Measurements from ENCODE around the gene ANKRD44.

ANKRD44 gene

GRCh38 chr2:197208024-197208423 is 102.6 kb downstream of the ANKRD44 start:
- Histone ChIP-seq H3K27ac (no peak overlapping the region), H3K4me3 (ENCODE audit: low read depth, low read length) (no peak overlapping the region), H3K36me3 (replicated peaks) (no peaks in the 10 kb centered on the region), H3K27me3 (replicated peaks) (no peaks in the 10 kb centered on the region)
- TF ChIP-seq, protein P1, sequence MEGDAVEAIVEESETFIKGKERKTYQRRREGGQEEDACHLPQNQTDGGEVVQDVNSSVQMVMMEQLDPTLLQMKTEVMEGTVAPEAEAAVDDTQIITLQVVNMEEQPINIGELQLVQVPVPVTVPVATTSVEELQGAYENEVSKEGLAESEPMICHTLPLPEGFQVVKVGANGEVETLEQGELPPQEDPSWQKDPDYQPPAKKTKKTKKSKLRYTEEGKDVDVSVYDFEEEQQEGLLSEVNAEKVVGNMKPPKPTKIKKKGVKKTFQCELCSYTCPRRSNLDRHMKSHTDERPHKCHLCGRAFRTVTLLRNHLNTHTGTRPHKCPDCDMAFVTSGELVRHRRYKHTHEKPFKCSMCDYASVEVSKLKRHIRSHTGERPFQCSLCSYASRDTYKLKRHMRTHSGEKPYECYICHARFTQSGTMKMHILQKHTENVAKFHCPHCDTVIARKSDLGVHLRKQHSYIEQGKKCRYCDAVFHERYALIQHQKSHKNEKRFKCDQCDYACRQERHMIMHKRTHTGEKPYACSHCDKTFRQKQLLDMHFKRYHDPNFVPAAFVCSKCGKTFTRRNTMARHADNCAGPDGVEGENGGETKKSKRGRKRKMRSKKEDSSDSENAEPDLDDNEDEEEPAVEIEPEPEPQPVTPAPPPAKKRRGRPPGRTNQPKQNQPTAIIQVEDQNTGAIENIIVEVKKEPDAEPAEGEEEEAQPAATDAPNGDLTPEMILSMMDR (IDR thresholded peaks at IDR 0.05; ENCODE audit: low read depth, low read length, missing control alignments): no peak
- in situ Hi-C loops (cut with HindIII; ENCODE audit: low pct_ligation_motif_present, low sequenced_read_pairs): no loop called here
- no peak for DNase-seq

DNA sequence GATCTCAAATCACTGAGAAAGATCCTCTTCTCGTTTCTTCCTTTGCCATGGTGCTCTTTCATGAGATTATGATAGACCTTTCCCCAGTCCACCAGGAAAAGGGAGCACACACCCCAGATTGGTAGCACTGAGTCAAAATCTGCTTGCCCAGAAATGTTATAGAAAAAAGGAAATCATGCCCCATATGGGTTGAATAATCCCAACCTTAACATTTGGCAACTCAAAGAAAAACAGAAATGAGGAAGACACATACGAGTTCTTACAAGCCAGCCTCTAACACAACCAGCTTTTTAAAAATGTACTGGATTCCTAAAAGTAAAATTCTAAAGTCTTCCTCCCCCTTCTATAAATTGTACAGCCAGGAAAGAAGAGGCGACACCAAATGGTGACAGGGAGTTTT is 103.0 kb downstream of the ANKRD44 start:
- in situ Hi-C loops (cut with HindIII; ENCODE audit: low pct_ligation_motif_present, low sequenced_read_pairs): no loop called here

DNA sequence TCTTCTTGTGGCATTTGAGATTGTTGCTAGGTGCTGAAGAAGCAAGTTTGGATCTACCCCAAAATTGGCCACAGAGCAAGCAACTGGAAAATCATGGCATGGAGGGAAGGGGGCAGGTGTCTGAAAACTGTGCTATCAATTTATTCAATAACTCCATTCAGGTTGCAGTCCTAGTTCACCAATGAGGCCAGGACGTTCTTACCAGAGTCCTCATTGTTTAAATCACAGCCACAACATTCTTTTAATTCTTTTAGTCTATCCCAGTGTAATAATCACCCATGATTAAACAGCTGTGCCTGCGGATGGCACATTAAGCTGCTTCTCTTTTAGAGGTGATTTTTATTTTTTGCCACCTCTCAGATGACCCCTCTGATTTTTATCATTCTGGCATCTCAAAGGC is 103.5 kb downstream of the ANKRD44 start:
- no peak overlapping the region for H3K4me3 ChIP-seq (ENCODE audit: low read depth, low read length)

More for the DNA sequence above, 103.0 kb downstream of the ANKRD44 start:
- no peak overlapping the region for H3K27ac ChIP-seq
- no peak overlapping the region for H3K4me3 ChIP-seq (ENCODE audit: low read depth, low read length)
- TF ChIP-seq, protein P1 (IDR thresholded peaks at IDR 0.05; ENCODE audit: low read depth, low read length, missing control alignments): no peak
- no peak for DNase-seq
- no peaks in the 10 kb centered on the region for H3K36me3 ChIP-seq (replicated peaks)
- no peaks in the 10 kb centered on the region for H3K27me3 ChIP-seq (replicated peaks)

DNA sequence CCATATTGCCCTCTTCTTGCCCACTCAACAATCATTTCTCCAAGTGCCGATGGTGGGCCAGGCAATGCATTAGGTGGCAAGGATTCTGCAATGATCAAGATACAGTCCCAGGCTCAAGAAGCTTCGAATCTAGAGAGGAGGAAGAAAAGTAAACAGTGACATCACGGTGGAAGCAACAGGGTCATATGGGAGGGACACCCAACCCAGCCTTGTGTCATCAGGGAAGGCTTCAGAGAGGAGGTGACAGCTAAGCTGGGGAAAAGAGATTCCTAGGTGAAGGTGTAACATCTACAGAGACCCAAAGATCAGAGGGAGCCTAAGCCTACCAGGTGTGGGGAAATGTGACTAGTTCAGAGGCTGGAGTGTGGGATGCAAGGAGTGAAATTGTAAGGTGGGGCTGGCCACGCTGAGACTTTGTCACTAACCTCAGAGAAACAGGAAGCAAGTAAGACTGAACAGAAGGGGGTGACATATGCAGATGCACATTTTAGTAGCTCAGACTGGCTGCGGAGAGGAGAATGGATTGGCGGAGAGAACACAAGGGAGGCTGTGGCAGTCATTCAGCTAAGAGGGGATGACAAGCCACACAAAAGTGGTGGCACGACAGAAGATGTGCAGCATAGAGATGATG is 104.9 kb downstream of the ANKRD44 start:
- DNase-seq: no peak
- Histone ChIP-seq H3K4me3 (ENCODE audit: low read depth, low read length) (no peak overlapping the region), H3K36me3 (replicated peaks) (no peaks in the 10 kb centered on the region), H3K27ac (no peak overlapping the region), H3K27me3 (replicated peaks) (no peaks in the 10 kb centered on the region)
- TF ChIP-seq, protein P1 (IDR thresholded peaks at IDR 0.05; ENCODE audit: low read depth, low read length, missing control alignments): no peak
- in situ Hi-C loops (cut with HindIII; ENCODE audit: low pct_ligation_motif_present, low sequenced_read_pairs): no loop called here

More for the DNA sequence above, 103.5 kb downstream of the ANKRD44 start:
- Histone ChIP-seq H3K27ac (no peak overlapping the region), H3K36me3 (replicated peaks) (no peaks in the 10 kb centered on the region), H3K27me3 (replicated peaks) (no peaks in the 10 kb centered on the region)
- DNase-seq: no peak
- in situ Hi-C loops (cut with HindIII; ENCODE audit: low pct_ligation_motif_present, low sequenced_read_pairs): no loop called here
- TF ChIP-seq, protein P1 (IDR thresholded peaks at IDR 0.05; ENCODE audit: low read depth, low read length, missing control alignments): no peak

GRCh38 chr2:197204519-197205250 is 105.9 kb downstream of the ANKRD44 start:
- TF ChIP-seq, protein P1 (IDR thresholded peaks at IDR 0.05; ENCODE audit: low read depth, low read length, missing control alignments): no peak
- DNase-seq: no peak
- Histone ChIP-seq H3K27me3 (replicated peaks) (no peaks in the 10 kb centered on the region), H3K27ac (no peak overlapping the region), H3K4me3 (ENCODE audit: low read depth, low read length) (no peak overlapping the region), H3K36me3 (replicated peaks) (no peaks in the 10 kb centered on the region)
- in situ Hi-C loops (cut with HindIII; ENCODE audit: low pct_ligation_motif_present, low sequenced_read_pairs): no loop called here

Measured in brain microvascular endothelial cell (primary cell).